ENCODE data around the gene ADAM10. TPM values are rescaled to one million over a fixed set of nuclear protein-coding genes. Genes with fewer than 3 reads are reported as not detected.

ADAM10 gene
- total and polyA plus RNA-seq, 2 donors (not counting 1 experiment from before 2014, with no cell fraction given), result 18.8 to 138 TPM

DNA sequence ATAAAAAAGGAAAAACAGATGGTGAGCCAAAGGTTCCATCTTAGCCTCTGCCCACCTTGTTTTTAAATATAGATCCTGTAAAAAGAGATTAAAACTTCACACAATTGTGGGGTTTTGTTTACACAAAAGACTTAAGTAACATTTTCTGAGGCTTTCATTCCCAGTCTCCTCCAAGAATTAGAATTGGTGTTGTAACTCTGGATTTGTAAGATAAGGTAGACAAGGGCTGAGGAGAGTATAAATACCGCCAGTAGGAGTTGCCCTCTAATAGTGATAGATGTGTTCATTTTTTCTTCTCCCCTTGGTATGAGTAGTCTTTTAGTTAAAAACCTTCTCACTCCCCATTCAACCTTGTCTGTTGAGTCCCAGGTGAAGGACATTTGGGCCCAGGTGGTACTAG is 30.0 kb upstream of the ADAM10 start:
- WGBS (ENCODE audit: insufficient coverage), result no CpG with 5 or more reads among the region's 1 CpG

DNA sequence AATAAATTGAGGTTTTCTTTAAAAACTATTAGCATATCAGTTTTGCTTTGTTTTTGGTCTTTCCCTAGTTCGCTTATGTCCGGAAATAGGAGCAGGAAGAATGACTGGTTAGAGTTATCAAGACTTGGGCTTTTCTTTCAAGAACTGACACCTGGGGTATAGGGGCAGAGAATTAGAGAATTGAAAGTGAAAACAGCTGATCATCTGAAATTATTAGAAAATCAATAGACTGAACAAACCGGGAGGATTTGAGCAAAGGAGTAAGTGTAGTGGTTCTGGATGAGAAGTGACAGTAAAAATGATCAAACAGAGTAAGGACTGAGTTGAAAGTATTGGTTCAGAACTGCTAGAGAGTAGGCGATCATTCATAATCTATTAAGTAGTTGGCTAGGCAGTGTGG is 27.6 kb upstream of the ADAM10 start:
- 0% methylated on average over 1 of the region's 4 CpGs for whole genome bisulfite sequencing (ENCODE audit: insufficient coverage)
- H3K79me2 ChIP-seq (ENCODE audit: control insufficient read depth, insufficient read depth, low read length), result peaks cover 75% of the 10 kb centered on the region
- ChIA-PET POLR2A (no interaction called here), CTCF (no interaction called here)
- H2AFZ ChIP-seq (ENCODE audit: insufficient read depth, low read depth, low read length, poor library complexity, severe bottlenecking), result no peak overlapping the region
- Mint-ChIP-seq H3K4me3 (peak overlapping the region; percentile 44), H3K4me1 (peaks cover 15% of the 10 kb centered on the region), H3K27me3 (no peaks in the 10 kb centered on the region), H3K9me3 (ENCODE audit: insufficient read depth) (no peaks in the 10 kb centered on the region), H3K27ac (peak overlapping the region; percentile 38)
- peak overlapping the region; percentile 47 for H3K4me2 ChIP-seq (replicated peaks; ENCODE audit: low read depth, low read length, poor library complexity, severe bottlenecking)
- no peaks in the 10 kb centered on the region for H3K9me3 ChIP-seq (ENCODE audit: control extremely low read depth in 1 of 3, control insufficient read depth in 2 of 3, insufficient read depth in 1 of 3, low read length in 2 of 3)
- H3K9ac ChIP-seq (ENCODE audit: low read length), result peak overlapping the region; percentile 35
- no peaks in the 10 kb centered on the region for H4K20me1 ChIP-seq (ENCODE audit: control insufficient read depth, insufficient read depth, low read length, poor library complexity, severe bottlenecking)
- ATAC-seq (ENCODE audit: low read depth) (no peak), DNase-seq (peak; percentile 21)
- no peaks in the 10 kb centered on the region for H3K27me3 ChIP-seq (replicated peaks in 1 of 4; ENCODE audit: control extremely low read depth in 1 of 4, control insufficient read depth in 3 of 4, insufficient read depth in 4 of 4, low read length in 3 of 4)
- no peaks in the 10 kb centered on the region for H3K36me3 ChIP-seq (replicated peaks in 1 of 2; ENCODE audit: control extremely low read depth in 1 of 2, control insufficient read depth in 1 of 2, extremely low read depth in 1 of 2, insufficient read depth in 2 of 2, low read length in 1 of 2)
- TF ChIP-seq, protein P1, sequence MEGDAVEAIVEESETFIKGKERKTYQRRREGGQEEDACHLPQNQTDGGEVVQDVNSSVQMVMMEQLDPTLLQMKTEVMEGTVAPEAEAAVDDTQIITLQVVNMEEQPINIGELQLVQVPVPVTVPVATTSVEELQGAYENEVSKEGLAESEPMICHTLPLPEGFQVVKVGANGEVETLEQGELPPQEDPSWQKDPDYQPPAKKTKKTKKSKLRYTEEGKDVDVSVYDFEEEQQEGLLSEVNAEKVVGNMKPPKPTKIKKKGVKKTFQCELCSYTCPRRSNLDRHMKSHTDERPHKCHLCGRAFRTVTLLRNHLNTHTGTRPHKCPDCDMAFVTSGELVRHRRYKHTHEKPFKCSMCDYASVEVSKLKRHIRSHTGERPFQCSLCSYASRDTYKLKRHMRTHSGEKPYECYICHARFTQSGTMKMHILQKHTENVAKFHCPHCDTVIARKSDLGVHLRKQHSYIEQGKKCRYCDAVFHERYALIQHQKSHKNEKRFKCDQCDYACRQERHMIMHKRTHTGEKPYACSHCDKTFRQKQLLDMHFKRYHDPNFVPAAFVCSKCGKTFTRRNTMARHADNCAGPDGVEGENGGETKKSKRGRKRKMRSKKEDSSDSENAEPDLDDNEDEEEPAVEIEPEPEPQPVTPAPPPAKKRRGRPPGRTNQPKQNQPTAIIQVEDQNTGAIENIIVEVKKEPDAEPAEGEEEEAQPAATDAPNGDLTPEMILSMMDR (IDR thresholded peaks at IDR 0.05), result no peak
- no peak for TF ChIP-seq EZH2 (IDR thresholded peaks at IDR 0.05; ENCODE audit: borderline replicate concordance, insufficient read depth, low read depth, low read length, poor library complexity, severe bottlenecking)
- H3K4me3 ChIP-seq (ENCODE audit: control extremely low read depth in 1 of 5, extremely low read depth in 1 of 5, insufficient read depth in 1 of 5, low read depth in 2 of 5, low read length in 4 of 5), result peak overlapping the region in 1 of 5 experiments; percentile 26
- H3K27ac ChIP-seq (ENCODE audit: low read length in 2 of 2), result peak overlapping the region in 1 of 2 donors; percentile 49
- peaks cover 26 to 29% of the 10 kb centered on the region in 2 donors for H3K4me1 ChIP-seq (ENCODE audit: control insufficient read depth in 2 of 2, insufficient read depth in 2 of 2, low read length in 2 of 2)
- intact Hi-C loops (cut with micrococcal nuclease), result loop anchor here (10.0 kb wide), 2 partner anchors 328 to 1618 kb away; partner anchors contain the start of genes ANXA2 and CCNB2

More for the DNA sequence above, 30.0 kb upstream of the ADAM10 start:
- peaks cover 11% of the 10 kb centered on the region for H3K4me1 Mint-ChIP-seq
- Histone ChIP-seq H2AFZ (ENCODE audit: insufficient read depth, low read depth, low read length, poor library complexity, severe bottlenecking) (no peak overlapping the region), H3K4me3 (ENCODE audit: control extremely low read depth in 1 of 5, extremely low read depth in 1 of 5, insufficient read depth in 1 of 5, low read depth in 2 of 5, low read length in 4 of 5) (no peak overlapping the region), H3K79me2 (ENCODE audit: control insufficient read depth, insufficient read depth, low read length) (peaks cover 56% of the 10 kb centered on the region), H3K27me3 (replicated peaks in 1 of 4; ENCODE audit: control extremely low read depth in 1 of 4, control insufficient read depth in 3 of 4, insufficient read depth in 4 of 4, low read length in 3 of 4) (no peaks in the 10 kb centered on the region), H3K4me1 (ENCODE audit: control insufficient read depth in 2 of 2, insufficient read depth in 2 of 2, low read length in 2 of 2) (peaks cover 9 to 10% of the 10 kb centered on the region in 2 donors), H3K27ac (ENCODE audit: low read length in 2 of 2) (no peak overlapping the region), H3K9ac (ENCODE audit: low read length) (no peak overlapping the region), H3K4me2 (replicated peaks; ENCODE audit: low read depth, low read length, poor library complexity, severe bottlenecking) (no peak overlapping the region), H3K9me3 (ENCODE audit: control extremely low read depth in 1 of 3, control insufficient read depth in 2 of 3, insufficient read depth in 1 of 3, low read length in 2 of 3) (no peaks in the 10 kb centered on the region), H3K36me3 (replicated peaks in 1 of 2; ENCODE audit: control extremely low read depth in 1 of 2, control insufficient read depth in 1 of 2, extremely low read depth in 1 of 2, insufficient read depth in 2 of 2, low read length in 1 of 2) (no peaks in the 10 kb centered on the region), H4K20me1 (ENCODE audit: control insufficient read depth, insufficient read depth, low read length, poor library complexity, severe bottlenecking) (no peaks in the 10 kb centered on the region)
- no peak overlapping the region for H3K4me3 Mint-ChIP-seq
- ChIA-PET POLR2A (interaction anchor here (0.7 kb wide), 1 partner anchor 1033 kb away, joined by 4 read pairs; no protein-coding TSS in a partner anchor), CTCF (no interaction called here)
- TF ChIP-seq EZH2 (IDR thresholded peaks at IDR 0.05; ENCODE audit: borderline replicate concordance, insufficient read depth, low read depth, low read length, poor library complexity, severe bottlenecking), result no peak
- TF ChIP-seq, protein P1 (IDR thresholded peaks at IDR 0.05), result no peak
- H3K9me3 Mint-ChIP-seq (ENCODE audit: insufficient read depth), result no peaks in the 10 kb centered on the region
- no peaks in the 10 kb centered on the region for H3K27me3 Mint-ChIP-seq
- ATAC-seq (ENCODE audit: low read depth) (no peak), DNase-seq (no peak)
- intact Hi-C loops (cut with micrococcal nuclease), result loop anchor here (10.0 kb wide), 2 partner anchors 325 to 1615 kb away; partner anchors contain the start of genes ANXA2 and CCNB2
- H3K27ac Mint-ChIP-seq, result no peak overlapping the region
